ENCODE data around the gene S1PR3.

- TF ChIP-seq POLR2A (IDR thresholded peaks at IDR 0.05) (no peak), CTCF (IDR thresholded peaks at IDR 0.05) (no peak)
Observed at GRCh38 chr9:88995627-88996026, 4.4 kb downstream of the S1PR3 start.
